Mesenteric fat pad (tissue), 1 donor: Measurements from ENCODE around the gene ATP1A3. TPM values are rescaled to one million over a fixed set of nuclear protein-coding genes. Genes with fewer than 3 reads are reported as not detected.
"Not testable (repeated sequence)": the region's sequence is repeated elsewhere in the genome, so short reads cannot be mapped to it uniquely, and the experiment has no call there.

Experiments
- DNase-seq: peaks from one replicate; pipeline ENCODE4 v3.0.0-alpha.2; 2020; ENCODE audit warnings: low spot score
- long read RNA-seq: library from polyadenylated mRNA; unstranded; transcript quantifications from one replicate; pipeline ENCODE4 v2.0.0, GENCODE V29; 2020
- total RNA-seq: library from RNA; stranded (reverse); fragmentation: NEBNext Ultra II Directional; extraction: Animal tissue kit (Norgen Biotek cat#: 25700); gene quantifications from one replicate; pipeline ENCODE4 v1.2.1, GENCODE V29; 2021
- donor health status: DM: yes; HTN: yes; CAD: no.

The ATP1A3 gene
- not detected for total RNA-seq
- long read RNA-seq, result 0 reads

- no peak for DNase-seq
Measured at GRCh38 chr19:41993612-41994483, at the start of gene ATP1A3. ATP1A3 (minus strand) TSS chr19:41994230; CDS start chr19:41994076, 154 bp downstream.

GRCh38 chr19:42042455-42043170, 48.6 kb upstream of the ATP1A3 start:
- DNase-seq, result no peak

- not testable (repeated sequence) for DNase-seq
Measured at GRCh38 chr19:42040491-42040890, 46.5 kb upstream of the ATP1A3 start.

- DNase-seq, result no peak
Measured at GRCh38 chr19:42040031-42040430, 46.0 kb upstream of the ATP1A3 start.

GRCh38 chr19:42038666-42039065, 44.6 kb upstream of the ATP1A3 start:
- no peak for DNase-seq

GRCh38 chr19:42037649-42038048, 43.6 kb upstream of the ATP1A3 start:
- DNase-seq, result no peak

GRCh38 chr19:42034640-42035391, 40.8 kb upstream of the ATP1A3 start:
- DNase-seq, result not testable (repeated sequence)

- DNase-seq, result no peak
Measured at GRCh38 chr19:42033413-42033812, 39.4 kb upstream of the ATP1A3 start.

GRCh38 chr19:42032431-42032830, 38.4 kb upstream of the ATP1A3 start:
- no peak for DNase-seq

GRCh38 chr19:42030645-42031440, 36.8 kb upstream of the ATP1A3 start:
- DNase-seq, result no peak

- no peak for DNase-seq
Measured at GRCh38 chr19:42028304-42029216, 34.5 kb upstream of the ATP1A3 start.

- DNase-seq, result no peak
Measured at GRCh38 chr19:42024622-42025111, 30.6 kb upstream of the ATP1A3 start.

GRCh38 chr19:42023943-42024260, 29.9 kb upstream of the ATP1A3 start:
- no peak for DNase-seq

GRCh38 chr19:42023121-42023942, 29.3 kb upstream of the ATP1A3 start:
- no peak for DNase-seq

GRCh38 chr19:42022616-42023015, 28.6 kb upstream of the ATP1A3 start:
- DNase-seq, result no peak

- no peak for DNase-seq
Measured at GRCh38 chr19:42021185-42021584, 27.2 kb upstream of the ATP1A3 start.

GRCh38 chr19:42018503-42019193, 24.6 kb upstream of the ATP1A3 start:
- DNase-seq, result no peak

GRCh38 chr19:42017040-42017439, 23.0 kb upstream of the ATP1A3 start:
- DNase-seq, result no peak
